ENCODE results near the gene NF1. TPM values are rescaled to one million over a fixed set of nuclear protein-coding genes. Genes with fewer than 3 reads are reported as not detected.

Gene NF1
- polyA plus RNA-seq, 3 donors = 1.2 to 7.4 (median 2.1) TPM

- Histone ChIP-seq H3K4me2 (replicated peaks; ENCODE audit: extremely low read depth, low read length, poor library complexity, severe bottlenecking) (no peak overlapping the region), H2AFZ (ENCODE audit: insufficient read depth, low read depth, low read length, poor library complexity, severe bottlenecking) (no peak overlapping the region), H4K20me1 (ENCODE audit: insufficient read depth, low read length) (no peaks in the 10 kb centered on the region), H3K79me2 (ENCODE audit: insufficient read depth, low read length) (no peaks in the 10 kb centered on the region), H3K9ac (ENCODE audit: insufficient read depth, low read length, poor library complexity, severe bottlenecking) (no peak overlapping the region), H3K27me3 (ENCODE audit: control insufficient read depth in 2 of 2, insufficient read depth in 2 of 2, low read length in 2 of 2) (no peaks in the 10 kb centered on the region), H3K9me3 (replicated peaks in 1 of 2; ENCODE audit: control insufficient read depth in 1 of 2, insufficient read depth in 1 of 2, low read length in 2 of 2) (no peaks in the 10 kb centered on the region), H3K4me3 (replicated peaks in 1 of 3; ENCODE audit: low read depth in 2 of 3, low read length in 3 of 3) (no peak overlapping the region), H3K27ac (ENCODE audit: low read depth in 1 of 2, low read length in 2 of 2) (no peak overlapping the region), H3K36me3 (replicated peaks in 1 of 2; ENCODE audit: control insufficient read depth in 1 of 2, insufficient read depth in 2 of 2, low read length in 2 of 2) (no peaks in the 10 kb centered on the region), H3K4me1 (ENCODE audit: control insufficient read depth in 1 of 2, insufficient read depth in 2 of 2, low read length in 2 of 2) (peaks cover 20 to 25% of the 10 kb centered on the region in 2 donors)
- no peaks in the 10 kb centered on the region for H3K9me3 Mint-ChIP-seq
- no peak for DNase-seq
- intact Hi-C loops (cut with micrococcal nuclease) = no loop called here
- H3K36me3 Mint-ChIP-seq = no peaks in the 10 kb centered on the region
- TF ChIP-seq, protein P1, sequence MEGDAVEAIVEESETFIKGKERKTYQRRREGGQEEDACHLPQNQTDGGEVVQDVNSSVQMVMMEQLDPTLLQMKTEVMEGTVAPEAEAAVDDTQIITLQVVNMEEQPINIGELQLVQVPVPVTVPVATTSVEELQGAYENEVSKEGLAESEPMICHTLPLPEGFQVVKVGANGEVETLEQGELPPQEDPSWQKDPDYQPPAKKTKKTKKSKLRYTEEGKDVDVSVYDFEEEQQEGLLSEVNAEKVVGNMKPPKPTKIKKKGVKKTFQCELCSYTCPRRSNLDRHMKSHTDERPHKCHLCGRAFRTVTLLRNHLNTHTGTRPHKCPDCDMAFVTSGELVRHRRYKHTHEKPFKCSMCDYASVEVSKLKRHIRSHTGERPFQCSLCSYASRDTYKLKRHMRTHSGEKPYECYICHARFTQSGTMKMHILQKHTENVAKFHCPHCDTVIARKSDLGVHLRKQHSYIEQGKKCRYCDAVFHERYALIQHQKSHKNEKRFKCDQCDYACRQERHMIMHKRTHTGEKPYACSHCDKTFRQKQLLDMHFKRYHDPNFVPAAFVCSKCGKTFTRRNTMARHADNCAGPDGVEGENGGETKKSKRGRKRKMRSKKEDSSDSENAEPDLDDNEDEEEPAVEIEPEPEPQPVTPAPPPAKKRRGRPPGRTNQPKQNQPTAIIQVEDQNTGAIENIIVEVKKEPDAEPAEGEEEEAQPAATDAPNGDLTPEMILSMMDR (IDR thresholded peaks at IDR 0.05) = no peak
- H3K27ac Mint-ChIP-seq = no peak overlapping the region
- peaks cover 23% of the 10 kb centered on the region for H3K4me1 Mint-ChIP-seq
- peaks cover 2 to 6% (median 6%) of the 10 kb centered on the region in 3 donors for H3K27me3 Mint-ChIP-seq (ENCODE audit: low read depth in 3 of 3)
- H3K4me3 Mint-ChIP-seq = no peak overlapping the region
- WGBS (ENCODE audit: insufficient coverage) = 92% methylated on average over 6 of the region's 6 CpGs
Observed at GRCh38 chr17:31412511-31412910, 317.7 kb downstream of the NF1 start.

DNA sequence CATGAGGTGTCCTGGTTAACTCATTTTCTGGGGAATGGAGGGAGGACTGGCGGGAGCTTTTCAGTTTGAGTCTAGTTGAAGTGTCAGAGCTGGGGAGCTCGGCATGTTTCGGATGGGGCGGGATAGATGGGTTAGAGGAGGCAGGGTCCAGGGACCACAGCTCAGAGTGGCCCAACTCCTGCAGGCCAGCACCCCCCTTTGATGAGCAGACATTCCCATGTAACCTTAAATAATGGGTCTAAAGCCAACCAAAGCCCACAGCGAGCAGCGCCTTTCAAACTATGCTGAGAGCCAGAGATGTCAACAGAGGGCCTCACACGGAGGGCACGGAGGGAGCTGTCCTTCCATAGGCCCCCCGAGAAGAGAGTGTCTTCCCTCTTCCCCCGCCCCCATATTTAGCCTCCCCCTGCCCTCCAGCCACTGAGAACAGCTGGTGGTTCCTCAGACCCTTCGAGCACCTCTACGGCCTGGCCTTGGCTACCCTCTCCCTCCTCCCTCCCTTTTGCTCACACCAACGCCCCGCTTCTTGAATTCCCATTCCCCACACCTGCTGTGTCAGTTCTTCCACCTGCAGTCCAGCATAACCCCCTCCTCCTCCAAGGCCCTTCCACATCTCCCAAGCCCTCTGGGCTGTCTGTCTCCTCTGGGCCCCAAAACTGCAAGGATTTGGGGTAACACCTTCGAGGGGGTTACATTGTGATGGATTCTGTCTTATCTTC, 318.5 kb downstream of the NF1 start:
- Mint-ChIP-seq H3K9me3 (peaks cover 0 to 1% (median 0%) of the 10 kb centered on the region in 7 donors), H3K27me3 (ENCODE audit: low read depth in 3 of 3) (peaks cover 3 to 6% (median 6%) of the 10 kb centered on the region in 3 donors), H3K36me3 (no peaks in the 10 kb centered on the region), H3K4me1 (peaks cover 23% of the 10 kb centered on the region), H3K27ac (peak overlapping the region in 1 of 7 donors; percentile 52), H3K4me3 (no peak overlapping the region)
- Histone ChIP-seq H3K36me3 (replicated peaks in 1 of 2; ENCODE audit: control insufficient read depth in 1 of 2, insufficient read depth in 2 of 2, low read length in 2 of 2) (no peaks in the 10 kb centered on the region), H3K9ac (ENCODE audit: insufficient read depth, low read length, poor library complexity, severe bottlenecking) (no peak overlapping the region), H3K4me3 (replicated peaks in 1 of 3; ENCODE audit: low read depth in 2 of 3, low read length in 3 of 3) (no peak overlapping the region), H4K20me1 (ENCODE audit: insufficient read depth, low read length) (no peaks in the 10 kb centered on the region), H3K79me2 (ENCODE audit: insufficient read depth, low read length) (no peaks in the 10 kb centered on the region), H3K27me3 (ENCODE audit: control insufficient read depth in 2 of 2, insufficient read depth in 2 of 2, low read length in 2 of 2) (no peaks in the 10 kb centered on the region), H3K4me2 (replicated peaks; ENCODE audit: extremely low read depth, low read length, poor library complexity, severe bottlenecking) (no peak overlapping the region), H3K4me1 (ENCODE audit: control insufficient read depth in 1 of 2, insufficient read depth in 2 of 2, low read length in 2 of 2) (peaks cover 20 to 25% of the 10 kb centered on the region in 2 donors), H2AFZ (ENCODE audit: insufficient read depth, low read depth, low read length, poor library complexity, severe bottlenecking) (no peak overlapping the region), H3K27ac (ENCODE audit: low read depth in 1 of 2, low read length in 2 of 2) (no peak overlapping the region), H3K9me3 (replicated peaks in 1 of 2; ENCODE audit: control insufficient read depth in 1 of 2, insufficient read depth in 1 of 2, low read length in 2 of 2) (no peaks in the 10 kb centered on the region)
- TF ChIP-seq, protein P1 (IDR thresholded peaks at IDR 0.05) = no peak
- DNase-seq = no peak
- intact Hi-C loops (cut with micrococcal nuclease) = no loop called here
- WGBS (ENCODE audit: insufficient coverage) = 99% methylated on average over 9 of the region's 15 CpGs
